NOMO-1 treated with DMSO at 0.1 percent for 48 hours (cell line): Measurements from ENCODE around the gene USP24.
"Not testable (repeated sequence)": the region's sequence is repeated elsewhere in the genome, so short reads cannot be mapped to it uniquely, and the experiment has no call there.

Experiments
- DNase-seq: peaks from one replicate; lab custom pipeline; 2025; ENCODE audit not compliant: unreplicated experiment; lab: John Stamatoyannopoulos, UW

The USP24 gene

DNA sequence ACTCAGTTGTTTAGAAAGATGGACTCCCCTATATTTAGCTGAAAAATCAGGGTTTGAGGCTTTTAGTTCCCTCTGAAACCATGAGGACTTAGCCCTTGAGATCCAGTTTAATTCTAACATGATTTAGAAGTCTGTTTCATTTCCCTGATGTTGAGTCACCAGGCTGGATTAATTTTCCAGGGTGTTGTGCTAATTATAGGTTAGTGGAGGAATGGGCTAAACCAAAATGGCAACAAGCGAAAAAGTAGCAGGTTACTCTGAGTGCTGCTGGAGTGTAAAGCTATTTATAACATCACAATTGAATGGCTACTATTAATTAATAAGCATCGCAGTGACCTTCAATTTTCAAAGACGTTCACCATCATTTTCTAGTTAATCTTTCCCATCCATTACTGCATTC lies 15.5 kb upstream of the USP24 start:
- DNase-seq: no peak

- DNase-seq: not testable (repeated sequence)
Measured at GRCh38 chr1:55229726-55230125, 14.6 kb upstream of the USP24 start.

DNA sequence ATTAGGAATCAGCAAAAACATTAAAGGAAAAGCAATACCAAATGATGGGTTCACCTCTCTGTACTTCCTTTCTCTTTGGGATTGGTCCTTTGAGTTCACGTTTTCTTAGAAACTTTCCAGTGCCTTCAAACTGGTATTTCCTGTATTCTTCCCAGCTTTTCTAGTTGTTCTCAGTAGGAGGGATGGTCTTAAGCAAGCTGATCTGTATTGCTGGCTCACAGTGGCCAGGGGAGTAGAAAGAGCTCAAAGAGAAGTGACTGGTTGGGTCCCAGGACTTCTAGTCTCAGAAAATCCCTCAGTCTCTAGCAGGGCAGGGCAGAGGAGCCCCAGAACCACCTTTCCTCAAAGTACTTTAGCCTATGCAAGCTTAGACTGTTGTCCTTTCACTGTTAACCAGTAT lies 10.1 kb upstream of the USP24 start:
- DNase-seq: no peak

DNA sequence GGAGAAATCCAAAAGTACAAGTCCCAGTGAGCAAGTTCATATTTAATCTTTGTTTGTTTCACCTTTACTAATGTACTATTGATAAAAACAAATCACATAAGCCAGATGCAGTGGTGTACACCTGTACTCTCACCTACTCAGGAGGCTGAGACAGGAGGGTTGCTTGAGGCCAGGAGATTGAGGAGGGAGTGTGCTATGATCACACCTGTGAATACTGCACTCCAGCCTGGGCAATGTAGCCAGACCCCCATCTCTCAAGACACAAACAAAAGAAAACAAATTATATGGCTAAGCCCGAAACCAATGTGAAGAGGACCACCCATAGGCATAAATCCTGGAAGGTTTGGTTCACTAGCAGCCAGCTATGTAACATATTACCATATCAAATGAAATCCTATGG lies 9.6 kb upstream of the USP24 start:
- no peak for DNase-seq

DNA sequence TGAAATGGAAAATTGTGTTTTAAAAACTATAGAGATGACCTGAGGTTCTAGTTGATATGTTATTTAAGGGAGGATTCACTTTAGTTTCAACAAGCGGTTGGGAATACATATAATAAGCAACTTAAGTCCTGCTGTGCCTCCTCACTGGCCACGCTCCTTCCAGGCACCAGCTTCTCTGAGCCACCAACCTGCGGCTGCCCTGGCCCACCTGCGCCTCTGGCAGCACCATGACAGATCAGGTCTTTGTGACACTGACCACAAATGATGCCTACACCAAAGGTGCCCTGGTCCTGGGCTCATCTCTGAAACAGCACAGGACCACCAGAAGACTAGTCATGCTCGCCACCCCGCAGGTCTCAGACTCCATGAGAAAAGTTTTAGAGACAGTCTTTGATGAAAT lies 7.0 kb upstream of the USP24 start:
- no peak for DNase-seq

GRCh38 chr1:55217226-55217986 lies 2.2 kb upstream of the USP24 start:
- DNase-seq: peak; percentile 98

DNA sequence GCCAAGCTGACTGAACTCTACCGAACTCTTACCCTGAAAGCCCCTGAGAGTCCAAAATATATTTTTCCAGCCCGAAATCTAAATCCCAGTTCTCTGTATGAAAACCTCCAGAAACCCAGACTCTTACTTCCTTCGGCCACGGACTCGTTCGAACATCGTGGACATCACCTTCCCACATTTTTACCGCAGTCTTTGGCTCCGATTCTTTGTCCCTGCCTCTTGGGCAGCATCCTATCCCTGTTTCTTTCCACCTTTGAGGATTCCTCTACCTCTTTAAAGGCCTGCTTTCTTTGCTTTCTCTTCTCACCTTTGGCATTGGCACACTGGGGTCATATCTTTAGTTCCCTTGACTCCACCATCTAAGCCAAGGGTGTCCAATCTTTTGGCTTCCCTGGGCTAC lies 932 bp upstream of the USP24 start:
- no peak for DNase-seq

DNA sequence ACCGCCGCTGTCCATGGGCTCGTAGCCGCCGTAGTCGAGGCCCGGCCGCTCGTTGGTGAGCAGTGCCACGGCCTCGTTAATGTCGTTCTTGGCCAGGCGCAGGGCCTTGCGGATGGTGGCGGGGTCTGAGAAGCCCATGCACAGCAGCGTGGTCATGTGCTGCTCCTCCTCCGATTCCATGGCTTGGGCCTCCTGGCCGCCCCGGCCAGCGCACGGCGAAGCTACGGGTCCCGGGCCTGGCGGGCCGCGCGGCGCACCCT lies 300 bp downstream of the USP24 start:
- DNase-seq: peak; percentile 42

- no peak for DNase-seq
Measured at GRCh38 chr1:55214212-55214933, 791 bp downstream of the USP24 start.

- DNase-seq: no peak
Measured at GRCh38 chr1:55213885-55214211, 1.3 kb downstream of the USP24 start.

DNA sequence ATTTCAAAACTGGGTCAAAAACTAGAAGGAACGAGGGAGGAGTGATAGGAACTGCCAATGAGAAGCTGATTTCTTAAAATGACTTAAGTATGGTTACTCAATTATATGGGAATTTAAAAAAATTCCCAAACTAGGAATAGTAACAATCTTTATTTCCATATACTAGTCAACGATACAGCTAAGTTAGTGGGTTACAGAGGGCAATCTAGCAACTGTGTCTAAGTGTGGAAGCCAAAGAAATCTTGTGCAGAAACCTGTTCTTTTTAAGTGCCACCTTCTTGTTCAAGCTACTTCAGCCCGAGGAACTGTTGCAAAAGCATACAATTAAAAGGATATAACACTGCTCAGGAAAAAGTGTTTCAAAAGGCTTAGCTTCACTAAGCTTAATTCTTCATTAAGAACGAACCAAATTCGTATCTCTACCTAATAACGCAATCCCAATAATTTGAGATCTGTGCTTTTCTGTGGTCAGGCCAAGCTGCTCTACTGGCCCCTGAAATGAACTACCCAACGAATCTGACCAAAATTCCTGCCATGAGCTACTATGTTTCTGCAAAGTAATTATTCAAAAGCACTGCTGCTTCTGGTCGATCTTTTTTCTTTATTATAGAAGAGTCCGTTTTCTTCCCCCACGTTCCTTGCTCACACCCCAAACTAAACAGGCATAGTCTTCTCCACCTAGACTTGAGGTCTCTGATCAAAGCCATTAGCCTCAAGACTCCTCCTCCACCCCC lies 1.8 kb downstream of the USP24 start:
- DNase-seq: no peak

- DNase-seq: peak; percentile 26
Measured at GRCh38 chr1:55212349-55213150, 2.6 kb downstream of the USP24 start.

DNA sequence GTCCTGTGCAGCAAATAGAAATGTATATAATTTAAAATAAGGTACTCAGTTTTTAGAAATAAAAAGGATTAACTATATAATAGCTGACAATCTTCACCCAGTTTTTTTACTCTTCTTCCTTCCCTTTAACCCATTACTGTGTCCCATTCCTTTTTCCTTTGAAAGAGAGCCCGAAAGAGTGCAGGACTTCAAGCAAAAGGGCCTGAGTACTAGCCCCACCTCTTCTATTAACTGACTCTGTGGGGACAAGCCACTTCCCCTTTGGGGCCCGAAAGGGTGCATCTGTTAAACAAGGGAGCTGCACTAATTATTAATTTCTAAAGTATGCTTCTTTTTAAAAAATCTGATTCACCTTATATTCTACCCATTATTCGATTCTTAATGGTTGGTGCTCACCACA lies 3.3 kb downstream of the USP24 start:
- peak; percentile 75 for DNase-seq

- no peak for DNase-seq
Measured at GRCh38 chr1:55210990-55211801, 4.0 kb downstream of the USP24 start.

DNA sequence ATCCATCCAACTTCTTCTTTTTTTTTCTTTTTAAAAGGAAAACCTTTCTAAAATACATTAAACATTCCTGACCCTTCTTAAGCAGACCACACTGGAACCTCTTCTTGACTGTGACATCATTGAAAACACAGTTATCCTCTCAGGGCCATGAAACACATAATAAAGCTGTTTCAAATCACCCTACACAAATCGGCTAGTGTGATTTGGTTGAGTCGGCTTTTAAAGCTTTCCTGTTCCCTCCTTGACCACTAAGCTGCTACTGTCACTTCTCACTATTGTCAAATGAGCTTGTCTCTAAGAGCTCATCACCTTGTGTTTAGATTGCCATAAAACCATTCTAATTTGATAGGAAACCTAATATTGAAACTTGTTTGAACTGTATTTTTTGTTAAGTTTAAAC lies 5.9 kb downstream of the USP24 start:
- DNase-seq: peak; percentile 27

GRCh38 chr1:55206210-55206609 lies 9.0 kb downstream of the USP24 start:
- no peak for DNase-seq

GRCh38 chr1:55204997-55205396 lies 10.2 kb downstream of the USP24 start:
- no peak for DNase-seq

DNA sequence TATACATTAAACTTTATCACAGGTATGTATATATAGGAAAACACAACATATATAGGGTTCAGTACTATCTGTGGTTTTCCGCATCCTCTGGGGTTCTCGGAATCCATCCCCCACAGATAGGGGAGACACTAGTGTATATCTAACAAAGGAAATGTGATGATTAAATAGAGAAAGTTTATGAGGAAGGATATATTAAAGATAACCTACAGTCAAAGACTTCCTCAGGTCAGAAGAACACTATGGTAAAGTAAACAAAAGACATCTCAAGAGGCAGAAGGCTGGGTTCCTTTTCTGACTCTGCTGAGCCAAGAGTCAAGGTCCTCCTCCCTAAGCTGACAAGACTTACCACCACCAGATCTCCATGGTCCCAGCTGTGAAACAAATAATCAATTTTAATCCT lies 12.1 kb downstream of the USP24 start:
- no peak for DNase-seq

- no peak for DNase-seq
Measured at GRCh38 chr1:55200667-55201066, 14.5 kb downstream of the USP24 start.

- not testable (repeated sequence) for DNase-seq
Measured at GRCh38 chr1:55199735-55200134, 15.4 kb downstream of the USP24 start.

DNA sequence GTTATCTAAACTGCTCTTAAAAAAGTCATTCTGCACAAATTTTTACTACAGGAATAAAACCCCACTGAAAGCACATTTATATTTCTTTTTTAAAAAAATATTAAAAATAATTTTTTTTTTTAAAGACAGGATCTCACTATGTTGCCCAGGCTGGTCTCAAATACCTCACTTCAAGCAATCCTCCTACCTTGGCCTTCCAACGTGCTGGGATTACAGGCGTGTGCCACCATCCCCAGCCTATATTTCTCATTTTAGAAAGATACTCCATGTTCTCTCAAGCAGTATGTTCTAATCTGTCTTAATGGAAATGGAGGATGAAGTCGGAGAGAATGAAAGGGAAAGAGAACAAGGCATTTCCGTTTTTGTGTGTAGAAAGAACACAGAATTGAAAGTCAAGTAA lies 17.1 kb downstream of the USP24 start:
- no peak for DNase-seq
